HG02759 (cell line): Measurements from ENCODE around the gene MAP3K5.

ENCODE experiments used
- ATAC-seq: cut with Tn5 transposase; IDR thresholded peaks from one replicate; pipeline ENCODE4 v1.9.1; 2021; ENCODE audit warnings: mild to moderate bottlenecking, moderate library complexity; ENCODE audit not compliant: unreplicated experiment

MAP3K5 gene

GRCh38 chr6:136655239-136656014, 136.8 kb downstream of the MAP3K5 start:
- ATAC-seq: no peak

DNA sequence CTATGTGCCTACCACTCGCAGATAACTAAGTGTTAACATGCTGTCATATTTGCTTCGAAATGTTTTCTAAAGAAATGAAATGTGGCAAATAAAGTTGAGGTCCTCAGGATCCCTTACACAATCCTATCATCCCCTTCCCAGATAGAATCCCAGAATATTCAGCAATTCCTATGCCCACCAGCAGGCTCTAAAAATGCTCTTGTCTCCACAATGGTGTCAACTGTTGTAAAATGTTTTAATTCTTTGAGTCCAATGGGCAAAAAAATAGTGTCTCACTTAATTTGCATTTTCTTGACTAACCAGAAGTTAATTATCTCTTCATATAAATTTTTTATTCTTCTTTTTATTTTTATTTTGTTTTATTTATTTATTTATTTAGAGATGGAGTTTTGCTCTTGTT, 138.2 kb downstream of the MAP3K5 start:
- ATAC-seq: no peak

DNA sequence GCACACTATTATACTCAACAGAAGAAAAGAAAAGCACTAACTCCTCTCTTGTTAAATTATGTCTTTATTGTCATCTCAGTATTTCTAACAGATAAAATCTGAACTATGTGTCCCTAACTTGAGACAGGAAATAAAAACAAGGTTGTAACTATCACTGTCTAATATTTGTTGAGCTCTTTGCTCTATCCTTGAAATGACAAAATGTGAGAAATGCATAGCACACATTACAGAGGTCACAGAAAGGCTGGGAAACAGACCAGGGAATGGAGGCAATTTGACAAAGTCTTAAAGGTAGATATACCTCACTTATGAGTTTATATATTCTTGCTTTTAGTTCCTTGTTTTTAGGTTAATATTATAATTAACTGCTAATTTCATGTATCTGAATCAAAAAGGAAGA, 139.6 kb downstream of the MAP3K5 start:
- no peak for ATAC-seq

- ATAC-seq: no peak
Observed at GRCh38 chr6:136651982-136652381, 140.3 kb downstream of the MAP3K5 start.

- ATAC-seq: peak; percentile 74
Observed at GRCh38 chr6:136647363-136647852, 144.9 kb downstream of the MAP3K5 start.

DNA sequence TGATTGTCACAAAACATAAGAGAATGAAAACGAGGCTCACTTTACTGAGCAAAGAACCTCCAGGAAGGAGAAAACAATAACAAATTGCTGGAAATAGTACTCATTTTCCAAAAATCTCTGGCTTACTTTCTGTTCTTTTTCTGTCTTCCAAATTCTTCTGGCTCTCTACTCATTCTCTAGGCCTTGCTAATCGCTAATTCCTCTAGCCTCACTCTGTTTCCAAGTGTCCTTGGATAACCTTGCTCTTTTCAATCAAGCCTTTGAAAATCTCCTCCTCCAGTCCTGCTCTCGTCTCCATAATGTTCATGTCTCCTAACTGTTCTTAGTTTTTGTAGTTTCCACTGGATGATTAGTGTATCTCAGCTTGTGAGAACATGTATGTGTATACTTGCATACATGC, 145.9 kb downstream of the MAP3K5 start:
- no peak for ATAC-seq

DNA sequence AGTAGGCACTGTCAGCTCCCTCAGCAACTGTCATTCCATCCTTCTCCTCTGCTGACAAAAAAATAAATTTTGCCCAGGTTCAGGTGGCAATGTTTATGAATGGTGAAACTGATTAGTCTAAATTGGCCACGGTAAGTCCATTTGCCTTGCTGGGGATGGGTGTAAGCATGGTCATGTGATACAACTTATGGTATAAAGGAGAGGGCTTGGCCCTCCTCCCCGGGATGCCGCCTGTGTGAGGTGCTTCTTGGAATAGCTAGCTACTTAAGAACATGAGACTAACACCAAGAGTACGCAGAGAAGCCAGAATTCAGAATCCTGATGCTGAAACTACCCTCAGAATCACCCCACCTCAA, 147.7 kb downstream of the MAP3K5 start:
- no peak for ATAC-seq

DNA sequence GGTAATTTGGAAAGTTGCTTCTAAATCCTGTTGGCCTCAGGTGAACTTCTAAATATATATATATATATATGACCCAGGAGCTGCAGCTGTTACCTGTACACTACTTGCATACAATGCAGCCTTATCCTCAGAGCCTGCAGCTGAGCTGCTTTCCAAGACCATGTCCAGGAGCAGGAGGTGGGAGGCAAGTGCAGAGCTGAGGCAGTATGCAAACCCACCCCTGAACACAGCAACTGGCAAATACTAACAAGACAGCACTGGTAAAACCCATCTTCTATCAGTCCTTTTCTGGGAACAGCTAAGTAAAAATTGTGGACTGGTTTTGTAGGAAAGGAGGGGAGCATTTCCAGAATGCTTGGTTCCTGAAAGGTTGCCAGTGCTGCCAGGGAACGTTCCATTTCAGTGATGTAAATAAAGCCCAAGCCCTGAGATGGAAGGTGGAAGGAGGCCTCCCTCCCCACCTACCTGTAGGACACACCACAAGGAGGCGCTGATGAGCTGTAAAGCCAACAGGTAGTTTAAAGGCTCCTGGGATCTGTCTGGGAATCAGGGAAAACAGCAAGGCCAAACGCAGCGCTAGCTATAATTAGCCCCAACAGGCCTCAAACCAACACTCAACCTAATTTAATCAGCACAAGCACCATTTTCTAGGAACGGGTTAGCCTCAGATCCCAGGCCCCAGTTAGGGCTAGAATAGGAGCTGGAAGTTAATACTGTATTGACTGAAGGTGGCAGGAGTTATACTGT, 148.3 kb downstream of the MAP3K5 start:
- ATAC-seq: peak; percentile 74

GRCh38 chr6:136641873-136642465, 150.3 kb downstream of the MAP3K5 start:
- no peak for ATAC-seq

- ATAC-seq: no peak
Observed at GRCh38 chr6:136641166-136641565, 151.1 kb downstream of the MAP3K5 start.

DNA sequence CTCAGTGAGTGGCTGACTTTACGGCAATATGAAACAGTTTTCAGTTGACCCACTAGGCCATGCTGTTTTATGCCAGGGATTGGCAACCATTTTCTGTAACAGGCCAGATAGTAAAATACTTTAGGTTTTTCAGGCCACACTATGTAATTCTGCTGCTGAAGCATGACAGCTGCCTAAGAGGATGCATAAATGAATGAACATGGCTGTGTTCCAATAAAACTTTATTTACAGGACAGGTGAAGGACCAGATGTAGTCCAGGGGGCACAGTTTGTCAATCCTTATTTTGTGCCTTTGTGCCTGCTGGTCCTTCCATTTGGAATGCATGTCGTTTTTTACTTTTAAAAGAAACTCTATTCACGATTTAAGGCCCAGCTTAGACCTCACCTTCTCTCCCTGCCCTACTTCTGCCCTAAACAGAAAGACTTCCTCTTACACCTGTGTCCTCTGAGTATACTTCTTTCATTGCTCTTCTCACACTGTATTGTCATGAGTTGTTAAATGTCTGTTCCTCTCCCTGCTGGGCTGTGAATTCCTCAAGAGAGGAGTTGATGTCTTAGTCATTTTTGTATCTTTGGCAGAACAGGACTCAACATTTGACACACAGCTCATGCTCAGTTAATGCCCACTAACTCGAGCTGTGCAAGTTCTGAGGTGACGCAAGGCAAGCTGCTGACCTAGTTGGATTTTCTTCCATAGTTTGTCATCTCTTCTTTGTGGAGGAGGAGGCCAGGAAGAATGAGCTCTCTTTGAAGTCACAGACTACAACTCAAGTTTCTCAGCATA, 152.0 kb downstream of the MAP3K5 start:
- ATAC-seq: no peak

DNA sequence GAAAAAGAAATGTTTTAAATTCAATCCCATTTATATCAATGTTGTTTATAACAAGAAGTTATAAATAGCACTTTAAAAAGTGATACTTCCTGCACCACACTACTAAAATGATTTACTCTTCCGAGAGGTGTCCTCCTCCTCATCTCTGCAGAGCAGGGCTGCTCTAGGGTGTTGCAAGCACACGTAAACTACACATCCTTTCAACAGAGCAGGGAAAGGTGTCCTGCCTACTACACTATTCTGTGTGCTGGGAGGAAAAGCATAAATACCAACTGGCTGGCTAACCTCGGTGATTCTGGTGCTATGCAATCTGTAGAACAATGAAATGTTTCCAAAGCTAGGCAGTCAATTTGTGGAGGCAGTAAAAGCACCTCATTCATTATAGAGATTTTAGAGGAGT, 152.6 kb downstream of the MAP3K5 start:
- no peak for ATAC-seq

DNA sequence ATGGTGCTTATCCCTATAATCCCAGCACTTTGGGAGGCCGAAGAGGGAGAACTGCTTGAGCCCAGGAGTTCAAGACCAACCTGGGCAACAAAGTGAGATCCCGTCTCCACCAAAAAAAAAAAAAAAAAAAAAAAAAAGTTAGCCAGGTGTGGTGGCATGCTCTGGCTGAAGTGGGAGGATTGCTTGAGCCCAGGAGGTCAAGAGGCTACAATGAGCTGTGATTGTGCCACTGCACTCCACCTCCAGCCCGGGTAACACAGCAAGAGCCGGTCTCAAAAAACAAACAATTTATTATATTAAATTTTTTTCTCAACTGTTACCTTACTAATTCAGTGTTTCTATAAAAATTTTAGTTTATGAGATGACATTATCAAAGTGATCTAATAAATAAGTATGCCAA, 156.7 kb downstream of the MAP3K5 start:
- no peak for ATAC-seq

DNA sequence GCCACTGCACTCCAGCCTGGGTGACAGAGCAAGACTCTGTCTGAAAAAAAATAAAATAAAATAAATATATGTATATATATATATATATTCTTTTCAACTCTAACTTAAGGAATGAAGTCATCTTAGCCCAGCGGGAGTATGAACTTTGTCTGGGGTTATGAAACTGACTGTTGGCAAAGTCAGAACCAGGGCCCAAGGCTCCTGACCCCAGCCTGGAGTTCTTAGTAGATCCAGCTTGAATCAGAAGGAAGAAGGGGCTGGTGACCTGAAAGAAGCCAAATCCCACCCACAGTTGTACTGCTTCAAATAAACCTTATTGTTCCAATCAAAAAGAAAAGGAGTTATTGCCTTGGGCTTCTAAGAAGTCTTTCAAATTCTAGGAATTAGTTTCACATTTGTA, 158.9 kb downstream of the MAP3K5 start:
- no peak for ATAC-seq

DNA sequence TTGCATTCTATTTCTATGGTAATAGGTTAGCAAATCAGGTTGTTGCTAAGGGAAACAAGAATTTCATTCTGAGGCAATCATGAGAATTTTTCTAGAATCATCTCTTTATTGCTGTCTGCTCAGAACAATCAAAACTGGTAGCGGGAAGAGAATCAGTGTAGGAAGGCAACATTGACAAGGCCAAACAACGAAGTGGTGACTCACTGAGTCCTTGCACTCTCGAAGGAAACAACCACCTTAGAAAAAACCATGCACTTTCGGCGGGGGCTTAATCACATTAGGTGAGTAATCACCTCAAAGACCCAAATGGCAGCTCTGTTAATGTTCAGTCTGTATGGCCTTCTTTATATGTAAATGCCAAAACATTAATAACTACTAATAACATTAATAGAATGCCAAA, 163.3 kb downstream of the MAP3K5 start:
- ATAC-seq: no peak

DNA sequence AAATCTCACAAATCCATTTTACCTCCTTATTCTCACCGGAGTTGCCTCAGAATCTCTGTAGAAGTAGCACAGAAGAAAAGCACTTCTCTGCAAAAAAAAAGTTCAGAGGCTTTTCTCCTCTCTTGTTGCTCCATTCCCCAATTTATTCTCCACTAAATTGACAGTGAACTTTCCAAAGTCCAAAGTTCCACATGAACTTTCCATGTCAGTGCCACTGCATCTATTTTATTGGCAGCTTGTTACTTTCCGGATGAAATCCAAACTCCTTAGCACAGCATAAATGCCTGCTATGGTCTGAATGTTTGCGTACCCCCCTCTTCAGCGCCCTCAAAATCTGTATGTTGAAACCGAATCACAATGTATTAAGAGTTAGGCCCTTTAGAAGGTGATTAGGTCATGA, 165.1 kb downstream of the MAP3K5 start:
- no peak for ATAC-seq

- ATAC-seq: no peak
Observed at GRCh38 chr6:136625293-136625692, 167.0 kb downstream of the MAP3K5 start.

GRCh38 chr6:136624347-136624746, 167.9 kb downstream of the MAP3K5 start:
- ATAC-seq: no peak

GRCh38 chr6:136618086-136618485, 174.2 kb downstream of the MAP3K5 start:
- no peak for ATAC-seq

GRCh38 chr6:136616527-136616926, 175.8 kb downstream of the MAP3K5 start:
- ATAC-seq: no peak

DNA sequence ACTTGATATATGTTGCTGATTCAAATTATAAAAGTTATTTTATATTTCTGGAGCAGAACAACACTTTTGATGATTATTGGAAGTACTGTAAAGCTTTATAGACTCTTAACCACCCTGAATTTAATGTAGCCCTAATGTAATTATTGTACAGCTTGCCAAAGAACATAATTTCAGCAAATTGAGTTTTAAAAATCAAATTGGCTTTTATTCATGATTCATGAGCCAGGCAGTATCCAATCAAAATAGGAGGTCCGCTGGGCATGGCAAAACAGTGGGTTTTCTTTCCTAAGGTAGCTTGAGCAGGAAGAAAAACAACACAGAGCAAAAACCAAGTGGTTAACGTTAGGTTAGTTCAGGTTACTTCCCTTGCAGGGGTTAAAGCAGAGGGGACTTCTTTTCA, 177.3 kb downstream of the MAP3K5 start:
- ATAC-seq: no peak
